ENCODE results near the gene P2RY12. TPM values are rescaled to one million over a fixed set of nuclear protein-coding genes. Genes with fewer than 3 reads are reported as not detected.

Gene P2RY12
- polyA plus RNA-seq, 3 donors: 0.56 to 1.1 (median 0.70) TPM

- DNase-seq (ENCODE audit: extremely low read depth in 1 of 11, low read depth in 9 of 11, low spot score in 4 of 11): no peak
Measured at GRCh38 chr3:151356794-151357462, 27.6 kb downstream of the P2RY12 start.

GRCh38 chr3:151351648-151352047 lies 32.9 kb downstream of the P2RY12 start:
- DNase-seq (ENCODE audit: extremely low read depth in 1 of 11, low read depth in 9 of 11, low spot score in 4 of 11): no peak

- no peak for DNase-seq (ENCODE audit: extremely low read depth in 1 of 11, low read depth in 9 of 11, low spot score in 4 of 11)
Measured at GRCh38 chr3:151351219-151351618, 33.3 kb downstream of the P2RY12 start.

DNA sequence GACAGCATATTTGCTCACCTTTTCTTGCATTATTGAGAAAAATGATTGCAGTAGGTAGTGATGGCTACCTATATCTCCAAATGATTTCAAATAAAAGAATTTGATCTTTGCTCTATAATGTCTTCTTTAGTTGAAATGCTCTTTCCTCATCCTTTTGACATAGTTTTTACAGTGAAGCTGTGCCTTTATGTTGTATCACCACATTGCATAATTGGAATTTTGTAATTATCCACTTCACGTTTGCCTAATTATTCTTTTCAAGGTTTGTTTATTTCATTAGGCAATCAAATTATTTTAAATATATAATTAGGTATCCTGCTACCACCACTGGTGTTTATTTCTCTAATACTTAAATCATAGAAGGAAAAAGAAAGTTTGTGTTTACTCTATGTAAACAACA lies 33.9 kb downstream of the P2RY12 start:
- DNase-seq (ENCODE audit: extremely low read depth in 1 of 11, low read depth in 9 of 11, low spot score in 4 of 11): no peak

- DNase-seq (ENCODE audit: extremely low read depth in 1 of 11, low read depth in 9 of 11, low spot score in 4 of 11): no peak
Measured at GRCh38 chr3:151347432-151347831, 37.1 kb downstream of the P2RY12 start.

GRCh38 chr3:151346292-151346691 lies 38.3 kb downstream of the P2RY12 start:
- DNase-seq (ENCODE audit: extremely low read depth in 1 of 11, low read depth in 9 of 11, low spot score in 4 of 11): no peak

GRCh38 chr3:151345859-151346258 lies 38.7 kb downstream of the P2RY12 start:
- no peak for DNase-seq (ENCODE audit: extremely low read depth in 1 of 11, low read depth in 9 of 11, low spot score in 4 of 11)

GRCh38 chr3:151331696-151332095 lies 52.9 kb downstream of the P2RY12 start:
- DNase-seq (ENCODE audit: extremely low read depth in 1 of 11, low read depth in 9 of 11, low spot score in 4 of 11): no peak

DNA sequence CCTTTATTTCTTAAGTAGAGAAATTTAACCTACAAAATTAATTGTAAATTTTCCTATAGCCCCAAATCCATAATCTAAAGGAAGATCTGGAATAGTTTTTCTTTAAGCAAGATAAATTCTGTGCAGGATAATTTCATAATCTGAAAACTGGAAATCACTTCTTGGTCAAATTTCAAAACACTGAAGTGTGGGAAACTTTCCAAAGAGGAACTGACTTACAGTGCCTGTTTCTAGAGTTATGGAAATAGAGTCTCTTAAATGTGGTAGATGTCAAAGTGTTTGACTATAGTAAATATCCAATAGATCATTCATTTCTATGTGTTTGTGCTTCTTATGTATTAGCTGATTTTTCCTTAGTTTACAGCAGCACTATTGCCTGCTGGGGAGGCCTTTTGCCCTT lies 53.7 kb downstream of the P2RY12 start:
- DNase-seq (ENCODE audit: extremely low read depth in 1 of 11, low read depth in 9 of 11, low spot score in 4 of 11): no peak

- no peak for DNase-seq (ENCODE audit: extremely low read depth in 1 of 11, low read depth in 9 of 11, low spot score in 4 of 11)
Measured at GRCh38 chr3:151330379-151330778, 54.2 kb downstream of the P2RY12 start.

GRCh38 chr3:151329363-151329762 lies 55.2 kb downstream of the P2RY12 start, which contains the start of gene P2RY13:
P2RY13 (minus strand) TSS chr3:151329549; CDS start chr3:151329528, 21 bp downstream.
- DNase-seq (ENCODE audit: extremely low read depth in 1 of 11, low read depth in 9 of 11, low spot score in 4 of 11): no peak

DNA sequence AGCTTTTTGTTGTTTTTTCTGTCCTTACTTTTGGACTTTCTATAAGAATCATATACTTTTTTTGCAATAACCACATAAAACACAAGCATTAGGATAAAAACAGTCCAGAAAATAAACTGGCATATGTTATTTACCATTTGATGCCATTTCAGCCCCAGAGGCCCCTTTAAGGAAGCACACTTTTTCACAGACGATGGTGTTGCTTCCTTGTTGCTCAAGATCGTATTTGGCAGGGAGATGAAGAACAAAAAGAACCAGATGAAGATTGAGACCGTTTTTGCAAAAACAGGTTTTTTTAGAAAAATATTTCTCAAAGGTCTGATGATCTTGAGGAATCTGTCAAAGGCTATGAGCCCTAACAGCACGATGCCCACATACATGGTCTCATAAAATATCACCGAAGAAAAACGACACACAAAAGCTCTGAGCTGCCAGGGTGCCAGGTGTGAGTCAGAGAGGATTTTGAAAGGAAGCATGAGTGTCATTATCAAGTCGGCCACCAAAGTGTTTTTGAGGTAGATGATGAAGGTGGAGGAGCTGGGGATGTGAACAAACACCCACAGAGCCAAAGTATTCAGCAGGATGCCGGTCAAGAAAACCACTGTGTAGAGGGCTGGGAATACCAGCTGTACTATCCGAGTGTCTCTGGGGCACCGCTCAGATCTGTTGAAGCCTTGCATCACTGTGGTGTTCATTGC lies 56.1 kb downstream of the P2RY12 start:
- DNase-seq (ENCODE audit: extremely low read depth in 1 of 11, low read depth in 9 of 11, low spot score in 4 of 11): no peak

GRCh38 chr3:151327571-151328198 lies 56.9 kb downstream of the P2RY12 start:
- DNase-seq (ENCODE audit: extremely low read depth in 1 of 11, low read depth in 9 of 11, low spot score in 4 of 11): peak in 1 of 11 donors; percentile 6

GRCh38 chr3:151322511-151322910 lies 62.0 kb downstream of the P2RY12 start:
- DNase-seq (ENCODE audit: extremely low read depth in 1 of 11, low read depth in 9 of 11, low spot score in 4 of 11): no peak

- no peak for DNase-seq (ENCODE audit: extremely low read depth in 1 of 11, low read depth in 9 of 11, low spot score in 4 of 11)
Measured at GRCh38 chr3:151321526-151321925, 63.0 kb downstream of the P2RY12 start.

DNA sequence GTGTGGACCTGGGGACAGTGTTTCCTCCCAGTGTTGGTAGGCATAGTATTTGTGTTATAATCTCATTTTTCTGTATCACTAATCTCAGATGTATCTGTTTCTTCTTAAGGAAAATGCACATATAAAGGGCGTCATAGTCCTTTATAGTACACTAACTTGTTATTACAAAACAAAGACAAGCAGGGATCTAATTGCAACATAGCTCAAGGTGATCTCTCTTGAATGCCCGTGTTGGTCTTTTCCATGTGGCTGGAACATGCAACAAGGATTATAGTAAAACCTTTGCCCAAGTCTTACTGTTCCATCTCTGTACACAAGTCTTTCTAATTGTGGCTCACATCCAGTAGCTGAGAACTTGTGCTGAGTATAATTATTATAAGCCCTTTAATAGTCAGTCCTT lies 64.4 kb downstream of the P2RY12 start:
- DNase-seq (ENCODE audit: extremely low read depth in 1 of 11, low read depth in 9 of 11, low spot score in 4 of 11): no peak

- no peak for DNase-seq (ENCODE audit: extremely low read depth in 1 of 11, low read depth in 9 of 11, low spot score in 4 of 11)
Measured at GRCh38 chr3:151319628-151320027, 64.9 kb downstream of the P2RY12 start.

DNA sequence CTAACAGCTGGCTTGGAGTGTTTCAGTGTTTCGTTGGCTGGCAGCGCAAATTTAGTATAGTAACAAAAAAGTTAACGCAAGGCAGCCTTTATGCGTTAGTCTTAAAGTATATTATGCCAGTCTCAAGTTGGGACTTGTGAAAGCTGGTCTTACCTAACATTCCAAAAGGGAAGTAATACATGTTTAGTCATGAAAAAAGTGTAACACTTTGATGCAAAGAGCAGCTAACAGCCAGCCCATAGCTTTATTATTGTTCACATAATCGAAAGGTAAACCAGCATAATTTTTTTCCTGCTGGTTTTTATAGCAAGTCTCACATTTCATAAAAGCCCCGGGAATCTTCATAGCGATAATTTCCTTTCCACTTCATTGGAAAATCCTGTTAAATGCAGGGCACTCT lies 65.6 kb downstream of the P2RY12 start:
- no peak for DNase-seq (ENCODE audit: extremely low read depth in 1 of 11, low read depth in 9 of 11, low spot score in 4 of 11)

GRCh38 chr3:151318313-151318712 lies 66.2 kb downstream of the P2RY12 start:
- no peak for DNase-seq (ENCODE audit: extremely low read depth in 1 of 11, low read depth in 9 of 11, low spot score in 4 of 11)

- no peak for DNase-seq (ENCODE audit: extremely low read depth in 1 of 11, low read depth in 9 of 11, low spot score in 4 of 11)
Measured at GRCh38 chr3:151316267-151316991, 68.1 kb downstream of the P2RY12 start, which contains the start of gene GPR87. GPR87 (minus strand) TSS chr3:151316820; CDS start chr3:151300100, 16,720 bp downstream.

Data from renal cortex interstitium (tissue), 11 donors.